ENCODE measurements around the gene DDX10. TPM values are rescaled to one million over a fixed set of nuclear protein-coding genes. Genes with fewer than 3 reads are reported as not detected.

Gene DDX10
- total RNA-seq, 4 donors from 2014 or later = 5.5 to 25.0 (median 17.5) TPM

GRCh38 chr11:108654994-108655631 is 9.8 kb upstream of the DDX10 start:
- Histone ChIP-seq H3K36me3 (no peaks in the 10 kb centered on the region), H3K27ac (no peak overlapping the region), H3K4me1 (no peaks in the 10 kb centered on the region), H3K4me3 (no peak overlapping the region), H3K27me3 (no peaks in the 10 kb centered on the region), H3K9me3 (no peaks in the 10 kb centered on the region)
- intact Hi-C loops (cut with DNase I) = loop anchor here (10.0 kb wide), 1 partner anchor 540 kb away; no protein-coding TSS in a partner anchor
- TF ChIP-seq POLR2A (IDR thresholded peaks at IDR 0.05) = no peak
- peak in 5 of 6 experiments; percentile 52 to 76 (median 64) for TF ChIP-seq CTCF (IDR thresholded peaks at IDR 0.05)
- DNase-seq = no peak
- WGBS, 2 donors = 50 to 61% methylated on average over 5 of the region's 5 CpGs

GRCh38 chr11:108662700-108663099 is 2.2 kb upstream of the DDX10 start:
- 88 to 90% methylated on average over 4 of the region's 4 CpGs for WGBS, 2 donors
- Histone ChIP-seq H3K36me3 (no peaks in the 10 kb centered on the region), H3K4me1 (peaks cover 8 to 30% (median 18%) of the 10 kb centered on the region in 3 donors), H3K27ac (no peak overlapping the region), H3K9me3 (no peaks in the 10 kb centered on the region), H3K4me3 (no peak overlapping the region), H3K27me3 (no peaks in the 10 kb centered on the region)
- no peak for TF ChIP-seq POLR2A (IDR thresholded peaks at IDR 0.05)
- TF ChIP-seq CTCF (IDR thresholded peaks at IDR 0.05) = no peak
- intact Hi-C loops (cut with DNase I) = no loop called here
- no peak for DNase-seq

- 70 to 76% methylated on average over 5 of the region's 5 CpGs for WGBS, 2 donors
- TF ChIP-seq CTCF (IDR thresholded peaks at IDR 0.05) = no peak
- no peak for TF ChIP-seq POLR2A (IDR thresholded peaks at IDR 0.05)
Measured at GRCh38 chr11:108663154-108663877, 1.6 kb upstream of the DDX10 start.

GRCh38 chr11:108666373-108666772 is 1.5 kb downstream of the DDX10 start:
- H3K27ac ChIP-seq = no peak overlapping the region
- WGBS, 2 donors = 87% methylated on average over 7 of the region's 7 CpGs
- H3K4me1 ChIP-seq = peaks cover 8 to 43% (median 18%) of the 10 kb centered on the region in 3 donors
- DNase-seq = no peak
- no peaks in the 10 kb centered on the region for H3K9me3 ChIP-seq
- peak overlapping the region in 1 of 4 donors; percentile 87 for H3K4me3 ChIP-seq
- peaks cover 0 to 12% (median 0%) of the 10 kb centered on the region in 3 donors for H3K36me3 ChIP-seq
- TF ChIP-seq CTCF (IDR thresholded peaks at IDR 0.05) = no peak
- no peak for TF ChIP-seq POLR2A (IDR thresholded peaks at IDR 0.05)
- no peaks in the 10 kb centered on the region for H3K27me3 ChIP-seq
- intact Hi-C loops (cut with DNase I) = no loop called here

More at GRCh38 chr11:108663154-108663877, 1.6 kb upstream of the DDX10 start:
- peaks cover 8 to 36% (median 18%) of the 10 kb centered on the region in 3 donors for H3K4me1 ChIP-seq
- H3K4me3 ChIP-seq = no peak overlapping the region
- DNase-seq = no peak
- no peaks in the 10 kb centered on the region for H3K9me3 ChIP-seq
- H3K27ac ChIP-seq = no peak overlapping the region
- H3K27me3 ChIP-seq = no peaks in the 10 kb centered on the region
- H3K36me3 ChIP-seq = peaks cover 0 to 4% (median 0%) of the 10 kb centered on the region in 3 donors
- intact Hi-C loops (cut with DNase I) = no loop called here

GRCh38 chr11:108669286-108669685 is 4.4 kb downstream of the DDX10 start:
- intact Hi-C loops (cut with DNase I) = no loop called here
- no peaks in the 10 kb centered on the region for H3K27me3 ChIP-seq
- peaks cover 0 to 16% (median 0%) of the 10 kb centered on the region in 3 donors for H3K36me3 ChIP-seq
- WGBS, 2 donors = 82 to 86% methylated on average over 1 of the region's 2 CpGs
- H3K4me3 ChIP-seq = no peak overlapping the region
- H3K27ac ChIP-seq = no peak overlapping the region
- TF ChIP-seq CTCF (IDR thresholded peaks at IDR 0.05) = no peak
- TF ChIP-seq POLR2A (IDR thresholded peaks at IDR 0.05) = no peak
- no peak for DNase-seq
- peaks cover 8 to 52% (median 25%) of the 10 kb centered on the region in 3 donors for H3K4me1 ChIP-seq
- H3K9me3 ChIP-seq = no peaks in the 10 kb centered on the region

Data from esophagus squamous epithelium (tissue), 5 donors.